NCI-H526 treated with DMSO at 0.1 percent for 48 hours (cell line): ENCODE measurements around the gene OPTN.
"Not testable (repeated sequence)": the region's sequence is repeated elsewhere in the genome, so short reads cannot be mapped to it uniquely, and the experiment has no call there.

Source experiments
- DNase-seq: peaks from one replicate; lab custom pipeline; 2025; lab: John Stamatoyannopoulos, UW

Gene OPTN

GRCh38 chr10:13090289-13090688, 9.7 kb upstream of the OPTN start:
- DNase-seq, result no peak

DNA sequence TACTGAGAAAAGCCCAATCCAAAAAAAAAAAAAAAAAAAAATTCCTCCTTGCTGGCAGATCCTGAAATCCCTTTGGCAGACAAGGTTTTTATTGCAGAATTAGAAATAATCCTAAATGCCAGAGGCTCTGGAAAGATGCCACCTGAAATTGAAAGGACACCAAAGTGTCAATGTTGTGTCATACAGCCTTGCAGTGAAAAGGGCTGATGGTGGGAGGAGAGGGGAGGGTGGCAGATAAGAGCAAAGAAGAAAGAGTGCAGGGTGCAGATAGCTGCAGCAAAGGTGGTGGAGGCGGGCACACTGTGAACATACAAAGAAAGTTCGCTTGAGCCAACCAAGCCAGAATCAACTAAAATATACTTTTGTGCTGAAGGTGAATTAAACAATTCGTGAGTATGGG, 8.2 kb upstream of the OPTN start:
- DNase-seq, result no peak

DNA sequence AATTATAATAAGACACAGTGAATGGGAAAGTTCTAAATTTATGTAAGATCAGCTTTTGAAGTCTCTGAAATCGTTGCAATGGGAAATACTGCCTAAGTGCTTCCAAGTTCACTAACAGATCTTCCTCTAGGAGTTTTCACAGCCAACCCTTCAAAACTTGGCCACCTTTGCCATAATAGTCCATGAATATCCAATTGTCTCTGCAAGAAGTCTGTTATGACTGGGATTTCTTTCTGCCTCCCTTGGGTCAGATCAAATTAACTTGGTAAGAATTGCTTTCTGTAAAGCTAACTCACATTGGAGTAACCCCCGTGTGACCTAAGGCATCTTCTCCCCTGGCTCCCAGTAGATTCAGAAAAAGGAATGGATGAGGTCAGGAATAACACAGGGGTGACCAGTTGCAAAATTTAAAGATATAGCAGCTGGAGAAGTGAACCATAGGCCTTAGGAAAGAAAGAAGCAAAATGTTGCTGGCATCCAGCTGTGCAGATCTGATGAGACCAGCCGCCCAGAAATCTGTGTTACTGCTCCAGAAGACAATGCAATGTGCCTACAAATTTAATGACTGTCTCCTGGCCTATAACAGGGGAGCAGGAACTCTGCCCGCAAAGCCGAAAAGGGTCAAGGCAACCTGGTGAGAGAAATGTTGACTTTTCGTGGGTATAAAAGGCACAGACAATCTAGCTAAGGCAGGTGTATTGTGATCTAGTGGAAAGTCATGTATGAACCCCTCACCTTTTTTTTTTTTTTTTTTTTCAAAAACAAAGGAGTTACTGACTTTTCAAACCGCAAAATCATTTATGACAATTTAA, 7.5 kb upstream of the OPTN start:
- no peak for DNase-seq

DNA sequence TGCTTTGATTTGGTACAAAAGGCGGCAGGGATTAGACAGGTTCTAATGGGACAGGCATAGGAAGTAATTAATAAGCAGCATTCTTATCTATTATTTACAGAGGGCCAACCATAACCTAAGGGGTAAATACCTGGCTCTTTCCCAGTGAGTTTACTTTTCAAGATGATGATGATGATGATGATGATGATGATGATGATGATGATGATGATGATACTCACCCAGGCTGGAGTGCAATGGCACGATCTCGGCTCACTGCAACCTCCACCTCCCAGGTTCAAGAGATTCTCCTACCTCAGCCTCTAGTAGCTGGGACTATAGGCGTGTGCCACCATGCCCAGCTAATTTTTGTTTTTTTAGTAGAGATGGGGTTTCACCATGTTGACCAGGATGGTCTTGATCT, 5.9 kb upstream of the OPTN start:
- not testable (repeated sequence) for DNase-seq

DNA sequence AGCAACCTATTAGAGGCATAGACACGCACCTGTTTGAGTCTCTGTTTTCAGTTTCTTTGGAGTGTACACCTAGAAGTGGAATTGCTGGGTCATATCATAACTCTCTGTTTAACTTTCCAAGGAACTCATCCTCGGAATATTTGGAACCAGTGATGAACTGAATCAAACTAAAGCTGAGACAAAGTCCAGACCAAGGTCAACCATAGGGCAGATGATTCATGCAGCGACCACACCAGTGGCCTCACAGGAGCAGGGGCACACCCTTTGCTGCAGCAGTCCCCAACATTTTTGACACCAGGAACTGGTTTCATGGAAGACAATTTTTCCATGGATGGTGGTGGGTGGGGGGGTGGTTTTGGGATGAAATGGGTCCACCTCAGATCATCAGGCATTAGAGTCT, 4.9 kb upstream of the OPTN start:
- no peak for DNase-seq

DNA sequence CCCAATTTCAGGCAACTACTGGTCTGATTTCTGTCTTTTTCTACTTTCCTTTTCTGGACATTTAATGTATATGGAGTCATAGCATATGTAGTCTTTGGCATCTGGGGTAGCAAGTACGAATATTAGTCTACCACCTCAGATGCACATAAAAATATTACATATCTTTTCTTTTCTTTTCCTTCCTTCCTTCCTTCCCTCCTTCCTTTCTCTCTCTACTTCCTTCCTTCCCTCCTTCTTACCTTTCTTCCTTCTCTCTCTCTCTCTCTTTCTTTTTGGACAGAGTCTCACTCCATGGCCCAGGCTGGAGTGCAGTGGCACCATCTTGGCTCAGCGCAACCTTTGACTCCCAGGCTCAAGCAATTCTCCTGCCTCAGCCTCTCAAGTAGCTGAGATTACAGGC, 4.0 kb upstream of the OPTN start:
- no peak for DNase-seq

- DNase-seq, result peak; percentile 24
Measured at GRCh38 chr10:13099144-13099665, 758 bp upstream of the OPTN start.

GRCh38 chr10:13100349-13101294, 659 bp downstream of the OPTN start:
- DNase-seq, result peak; percentile 2

GRCh38 chr10:13102002-13102794, 2.2 kb downstream of the OPTN start:
- DNase-seq, result no peak

GRCh38 chr10:13103554-13103953, 3.6 kb downstream of the OPTN start:
- no peak for DNase-seq

DNA sequence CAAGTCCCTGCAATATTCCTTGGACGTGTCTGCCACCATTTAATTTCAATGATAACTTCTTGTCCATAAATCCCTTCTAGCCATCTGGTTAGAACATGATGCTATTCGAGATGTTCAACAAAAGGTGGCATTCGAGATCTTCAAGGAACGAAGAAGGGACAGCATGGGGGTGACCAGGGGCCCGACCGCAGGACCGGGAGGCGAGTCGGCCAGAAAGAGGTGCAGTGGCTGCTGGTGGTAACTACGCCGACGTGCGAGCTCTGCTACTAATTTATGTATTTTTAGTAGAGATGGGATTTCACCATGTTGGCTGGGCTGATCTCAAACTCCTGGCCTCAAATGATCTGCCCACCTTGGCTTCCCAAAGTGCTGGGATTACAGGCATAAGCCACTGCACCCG, 4.7 kb downstream of the OPTN start:
- DNase-seq, result no peak

DNA sequence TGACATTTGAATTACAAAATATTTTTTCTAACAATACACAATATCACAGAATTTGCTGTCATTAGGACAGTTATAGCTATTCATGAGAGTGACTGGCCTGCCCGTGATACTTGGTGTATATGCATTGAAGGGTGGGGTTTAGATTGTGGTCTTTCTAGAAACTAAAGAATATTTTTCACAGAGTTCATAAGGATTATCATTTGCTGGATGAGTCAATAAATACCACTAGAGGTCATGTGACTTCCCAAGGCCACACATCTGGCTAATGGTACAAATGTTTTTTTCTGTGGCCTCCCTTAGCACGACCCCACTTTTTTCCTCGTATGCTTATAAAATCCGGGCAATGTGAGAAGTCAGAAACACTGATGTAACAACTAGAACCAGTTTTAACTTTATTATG, 5.2 kb downstream of the OPTN start:
- no peak for DNase-seq

DNA sequence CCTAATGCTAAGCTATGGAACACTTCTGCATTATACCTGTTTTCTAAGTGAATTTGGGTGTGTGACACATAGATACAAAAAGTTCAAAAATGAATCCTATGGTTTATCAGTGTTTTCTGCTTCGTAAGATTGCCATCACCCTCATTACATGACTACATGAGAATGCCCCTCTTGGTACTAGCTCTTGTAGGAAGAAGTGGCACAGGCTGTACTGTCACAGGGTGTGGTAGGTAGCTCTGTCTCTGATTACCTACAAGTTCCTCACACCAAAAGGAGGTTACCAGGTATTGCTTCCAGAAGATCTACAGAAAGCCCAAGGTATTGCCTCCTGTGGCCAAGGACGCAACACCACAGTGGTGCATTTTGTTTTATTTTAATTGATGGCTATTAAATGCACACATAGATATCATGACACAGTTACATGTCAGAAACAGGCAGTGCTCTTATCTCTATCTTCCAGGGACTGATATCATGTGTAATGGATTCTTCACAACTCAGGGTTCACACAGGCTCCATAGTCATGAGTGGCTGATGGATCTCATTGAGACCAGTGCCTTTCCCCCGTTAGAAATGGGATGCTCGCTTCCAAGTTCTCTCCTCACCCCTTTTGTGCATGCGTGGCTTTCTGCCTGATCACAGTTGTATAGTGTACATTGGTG, 6.6 kb downstream of the OPTN start:
- no peak for DNase-seq

DNA sequence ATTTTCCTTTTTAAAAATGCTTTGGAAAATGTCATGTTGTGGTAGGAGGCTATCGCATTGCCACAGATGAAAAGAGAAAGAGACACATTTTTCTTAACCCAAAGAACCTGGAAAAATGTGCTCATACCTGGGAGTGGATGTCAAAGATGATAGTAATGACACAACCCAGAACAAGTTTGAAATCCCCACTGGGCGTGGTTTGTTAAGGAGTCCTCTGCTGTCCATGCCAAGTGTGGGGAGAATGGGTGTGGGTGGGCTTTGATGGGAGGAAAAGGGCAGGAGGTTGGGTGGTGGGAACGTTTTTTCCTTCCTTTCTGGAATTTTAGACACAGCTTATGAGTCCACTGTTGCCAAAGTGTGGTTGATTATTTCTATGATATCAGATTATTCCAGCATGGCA, 10.9 kb downstream of the OPTN start:
- DNase-seq, result no peak

- DNase-seq, result no peak
Measured at GRCh38 chr10:13113544-13113943, 13.6 kb downstream of the OPTN start.

GRCh38 chr10:13115832-13116803, 16.2 kb downstream of the OPTN start:
- DNase-seq, result no peak

DNA sequence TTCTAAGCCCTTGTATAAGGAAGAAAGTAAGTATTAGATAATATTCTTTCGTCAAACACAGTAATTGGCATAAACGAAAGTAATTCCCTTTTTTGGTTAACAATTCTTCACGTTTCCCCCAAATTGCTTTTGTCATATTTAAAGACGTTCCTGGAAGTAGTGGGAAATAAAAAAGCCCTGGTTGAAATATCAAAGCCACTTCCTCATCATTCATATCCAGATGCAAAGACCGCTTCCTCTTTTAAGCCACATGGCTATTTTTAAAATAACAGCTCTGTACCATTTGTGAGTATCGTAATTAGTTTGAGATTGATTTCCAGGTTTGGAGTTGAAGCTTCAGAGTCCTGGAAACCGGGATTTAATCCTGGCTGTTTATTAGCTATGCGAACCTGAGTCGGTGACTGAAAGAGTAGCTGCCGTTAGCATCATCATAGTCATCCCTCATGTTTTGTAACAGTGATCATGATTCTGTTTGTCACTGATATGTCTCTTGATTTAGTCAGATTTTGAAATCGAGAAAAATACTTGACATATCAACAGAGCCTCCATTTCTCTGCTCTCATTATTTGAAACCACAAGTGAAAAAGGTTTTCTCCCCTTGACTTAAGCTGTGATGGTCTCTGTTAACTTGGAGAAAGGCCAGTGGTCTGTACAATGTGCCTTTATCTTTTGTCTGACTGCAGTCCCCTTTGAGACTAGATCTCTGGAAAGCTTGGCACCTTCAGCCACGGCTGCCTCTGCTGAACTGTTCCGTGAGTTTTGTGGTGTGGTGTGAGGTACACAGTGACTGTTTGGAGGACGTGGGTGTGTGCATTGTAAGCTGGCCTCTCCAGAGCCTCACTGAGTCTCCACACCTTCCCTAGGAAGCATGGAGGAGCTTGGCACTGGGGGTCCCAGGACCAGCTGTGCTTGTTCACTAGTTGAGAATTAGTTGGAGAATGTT, 18.1 kb downstream of the OPTN start:
- no peak for DNase-seq

DNA sequence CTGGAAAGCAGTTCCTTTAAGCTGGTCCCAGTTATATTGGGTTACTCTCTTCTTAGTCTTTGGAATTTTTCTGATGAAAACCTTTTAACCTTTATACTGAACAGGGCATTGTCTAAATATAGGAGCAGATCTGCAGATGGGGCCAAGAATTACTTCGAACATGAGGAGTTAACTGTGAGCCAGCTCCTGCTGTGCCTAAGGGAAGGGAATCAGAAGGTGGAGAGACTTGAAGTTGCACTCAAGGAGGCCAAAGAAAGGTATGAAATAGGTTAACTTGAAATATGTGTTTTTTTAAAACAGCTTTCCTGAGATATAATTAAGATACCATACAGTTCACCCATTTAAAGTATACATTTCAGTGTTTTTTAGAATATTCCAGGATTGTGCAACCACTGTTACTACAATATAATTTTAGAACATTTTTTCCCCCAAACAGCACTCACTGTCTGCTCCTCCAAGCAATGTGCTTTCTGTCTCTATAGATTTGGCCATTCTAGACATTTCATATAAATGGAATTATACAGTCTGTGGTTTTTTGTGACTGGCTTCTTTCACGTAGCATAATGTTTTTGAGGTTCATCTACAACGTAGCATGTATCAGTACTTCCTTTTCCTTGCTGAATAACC, 18.9 kb downstream of the OPTN start:
- DNase-seq, result no peak
